RPMI8226 (cell line): Measurements from ENCODE around the gene GOLGA6L6.
"Not testable (repeated sequence)": the region's sequence is repeated elsewhere in the genome, so short reads cannot be mapped to it uniquely, and the experiment has no call there.

ENCODE experiments used
- DNase-seq: peaks from one replicate; pipeline ENCODE4 v3.0.0-alpha.2; 2015

The GOLGA6L6 gene, protein sequence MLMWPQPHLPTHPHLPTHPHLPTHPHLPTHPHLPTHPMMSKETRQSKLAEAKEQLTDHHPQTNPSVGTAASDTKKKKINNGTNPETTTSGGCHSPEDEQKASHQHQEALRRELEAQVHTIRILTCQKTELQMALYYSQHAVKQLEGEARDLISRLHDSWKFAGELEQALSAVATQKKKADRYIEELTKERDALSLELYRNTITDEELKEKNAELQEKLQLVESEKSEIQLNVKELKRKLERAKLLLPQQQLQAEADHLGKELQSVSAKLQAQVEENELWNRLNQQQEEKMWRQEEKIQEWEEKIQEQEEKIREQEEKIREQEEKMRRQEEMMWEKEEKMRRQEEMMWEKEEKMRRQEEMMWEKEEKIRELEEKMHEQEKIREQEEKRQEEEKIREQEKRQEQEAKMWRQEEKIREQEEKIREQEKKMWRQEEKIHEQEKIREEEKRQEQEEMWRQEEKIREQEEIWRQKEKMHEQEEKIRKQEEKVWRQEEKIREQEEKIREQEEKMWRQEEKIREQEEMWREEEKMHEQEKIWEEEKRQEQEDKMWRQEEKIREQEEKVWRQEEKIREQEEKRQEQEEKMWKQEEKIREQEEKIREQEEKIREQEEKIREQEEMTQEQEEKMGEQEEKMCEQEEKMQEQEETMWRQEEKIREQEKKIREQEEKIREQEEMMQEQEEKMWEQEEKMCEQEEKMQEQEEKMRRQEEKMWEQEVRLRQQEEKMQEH

DNA sequence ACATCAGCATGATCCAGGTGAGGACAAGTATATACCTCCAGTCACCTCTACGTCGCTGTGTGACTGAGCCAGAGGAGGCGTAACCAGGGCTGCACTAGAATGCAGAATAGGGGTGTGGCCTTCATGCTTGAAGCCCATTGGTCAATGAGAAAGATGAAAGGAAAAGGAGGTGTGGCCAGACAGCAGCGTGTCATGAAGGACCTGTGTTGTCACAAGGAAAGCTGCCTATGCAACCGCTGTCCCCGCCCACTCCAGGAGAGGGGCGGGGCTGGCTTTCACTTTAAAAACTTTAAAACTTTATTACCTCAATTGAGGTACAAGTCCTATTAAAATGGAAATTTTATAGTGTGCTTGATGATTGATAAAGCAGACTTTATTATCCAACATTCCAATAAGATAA lies at the start of gene GOLGA6L6:
Gene GOLGA6L6 (minus strand): TSS at position 101 of the 400 bp plus-strand sequence. CDS start 91 bp downstream, at position 10.
- DNase-seq = not testable (repeated sequence)

DNA sequence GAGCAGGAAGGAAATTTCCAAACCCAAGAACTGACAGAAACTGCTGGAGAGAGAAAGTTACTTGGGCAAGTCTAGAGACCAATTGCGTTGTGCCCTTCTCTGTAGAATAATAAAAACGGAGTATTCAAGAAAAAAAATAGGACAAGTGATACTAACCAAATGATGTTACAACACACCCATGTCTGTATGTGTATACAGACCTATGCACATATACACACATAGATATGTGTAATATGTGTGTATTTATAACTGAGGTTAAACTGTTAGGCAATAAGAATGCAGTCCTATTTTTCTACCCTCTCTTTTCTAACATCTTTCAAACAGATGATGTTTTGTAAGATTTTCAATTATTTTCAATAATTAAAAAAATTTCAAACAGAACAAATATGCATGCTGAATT lies 48.5 kb upstream of the GOLGA6L6 start:
- DNase-seq = not testable (repeated sequence)

DNA sequence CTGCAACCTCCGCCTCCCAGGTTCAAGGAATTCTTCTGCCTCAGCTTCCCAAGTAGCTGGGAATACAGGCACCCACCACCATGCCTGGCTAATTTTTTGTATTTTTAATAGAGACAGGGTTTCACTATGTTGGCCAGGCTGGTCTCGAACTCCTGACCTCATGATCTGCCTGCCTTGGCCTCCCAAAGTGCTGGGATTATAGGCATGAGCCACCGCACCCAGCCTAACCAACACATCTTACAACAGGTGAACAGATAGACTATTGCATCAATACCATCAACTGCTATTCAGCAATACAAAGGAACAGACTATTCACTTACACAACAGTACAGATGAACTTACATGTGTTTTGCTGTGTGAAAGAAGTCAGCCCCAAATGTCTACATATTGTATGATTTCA lies 45.2 kb upstream of the GOLGA6L6 start:
- DNase-seq = not testable (repeated sequence)

DNA sequence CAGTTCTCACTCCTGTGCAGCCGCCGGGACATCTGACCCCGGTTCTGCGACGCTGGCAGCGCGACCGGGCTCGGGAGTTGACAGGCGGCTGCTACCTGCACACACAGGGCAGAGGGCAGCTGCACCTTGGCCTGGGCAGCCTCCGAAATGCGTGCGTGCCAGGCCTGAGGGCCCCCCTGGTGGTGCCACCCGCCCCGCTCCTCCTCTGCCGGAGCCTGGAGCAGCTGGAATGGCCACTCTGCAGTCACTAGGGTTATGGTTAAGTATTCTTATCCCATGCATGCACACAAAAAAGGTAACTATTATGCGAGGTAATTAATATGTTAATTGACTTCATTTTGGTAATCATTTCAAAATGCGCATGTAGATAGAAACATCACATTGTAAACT lies 41.1 kb upstream of the GOLGA6L6 start:
- peak; percentile 2 for DNase-seq

DNA sequence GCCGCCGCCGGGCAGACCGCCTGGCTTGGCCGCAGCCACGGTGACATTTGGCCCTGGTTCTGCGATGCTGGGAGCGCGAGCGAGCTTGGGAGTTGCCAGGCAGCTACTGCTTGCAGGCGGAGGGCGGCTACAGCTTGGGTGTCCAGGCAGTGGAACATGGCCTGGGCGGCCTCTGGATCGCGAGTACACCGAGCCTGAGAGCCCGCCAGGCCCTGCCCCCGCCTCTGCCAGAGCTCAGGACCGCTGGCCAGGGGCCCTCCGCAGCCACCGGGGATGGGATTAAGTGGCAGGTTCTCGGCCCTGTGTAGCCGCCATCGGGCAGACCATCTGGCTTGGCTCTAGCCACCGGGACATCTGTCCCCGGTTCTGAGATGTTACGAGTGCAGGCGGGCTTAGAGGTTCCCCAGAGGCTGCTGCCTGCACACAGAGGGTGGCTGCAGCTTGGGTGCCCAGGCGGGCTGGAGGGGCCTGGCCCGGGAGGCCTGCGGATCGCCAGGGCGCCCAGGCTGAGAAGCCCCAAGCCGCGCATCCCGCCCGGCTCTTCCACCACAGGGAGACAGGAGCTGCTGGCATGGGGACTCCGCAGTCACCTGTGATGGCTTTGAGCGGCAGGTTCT lies 40.6 kb upstream of the GOLGA6L6 start:
- DNase-seq = not testable (repeated sequence)

DNA sequence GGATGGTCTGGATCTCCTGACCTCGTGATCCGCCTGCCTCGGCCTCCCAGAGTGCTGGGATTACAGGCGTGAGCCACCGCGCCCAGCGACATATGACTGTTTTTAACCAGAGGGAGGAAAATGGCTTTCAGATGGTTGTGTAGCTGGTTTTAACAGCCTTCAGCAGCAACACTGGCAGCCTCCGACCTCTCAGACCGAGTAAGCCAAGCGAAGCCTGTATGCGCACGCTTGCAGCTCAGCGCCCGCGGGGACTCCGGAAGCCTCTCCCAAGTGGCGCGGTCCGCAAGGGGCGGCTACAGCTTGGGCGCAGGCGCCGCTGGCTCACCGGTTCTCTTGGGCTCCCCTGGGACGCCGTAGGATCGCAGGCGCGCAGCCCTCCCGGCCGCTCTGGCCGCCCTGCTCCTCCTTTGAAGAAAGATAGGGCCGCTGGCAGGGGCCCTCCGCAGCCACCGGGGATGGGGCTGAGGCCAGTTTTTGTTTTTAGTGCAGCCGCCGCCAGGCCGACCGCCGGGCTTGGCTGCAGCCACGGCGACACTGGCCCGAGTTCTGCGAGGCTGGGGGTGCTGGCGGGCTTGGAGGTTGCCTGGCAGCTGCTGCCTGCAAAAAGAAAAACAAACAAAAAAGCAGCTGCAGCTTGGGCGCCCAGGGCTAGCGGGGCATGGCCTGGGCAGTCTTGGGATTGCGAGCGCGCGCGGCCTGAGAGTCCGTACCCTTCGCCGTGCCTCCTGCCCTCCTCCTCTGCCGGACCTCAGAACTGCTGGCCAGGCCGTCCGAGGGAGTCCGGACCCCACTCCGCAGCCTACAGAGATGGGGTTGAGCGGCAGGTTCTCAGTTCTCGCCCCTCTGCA lies 39.9 kb upstream of the GOLGA6L6 start:
- peak; percentile 42 for DNase-seq

DNA sequence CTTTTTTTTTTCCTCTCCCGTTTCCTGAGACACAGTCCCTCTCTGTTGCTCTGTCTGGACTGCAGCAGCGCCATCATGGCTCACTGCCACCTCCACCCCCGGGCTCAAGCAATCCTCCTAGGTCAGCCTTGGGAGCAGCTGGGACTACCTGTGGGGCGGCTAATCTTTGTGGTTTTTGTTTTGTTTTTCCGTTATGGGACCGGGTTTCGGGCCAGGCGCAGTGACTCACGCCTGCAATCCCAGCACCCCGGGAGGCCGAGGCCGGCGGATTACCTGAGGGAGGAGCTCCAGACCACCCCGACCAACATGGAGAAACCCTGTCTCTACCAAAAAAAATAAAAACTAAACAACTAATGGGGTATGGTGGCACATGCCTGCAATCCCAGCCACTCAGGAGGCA lies 38.1 kb upstream of the GOLGA6L6 start:
- DNase-seq = not testable (repeated sequence)

DNA sequence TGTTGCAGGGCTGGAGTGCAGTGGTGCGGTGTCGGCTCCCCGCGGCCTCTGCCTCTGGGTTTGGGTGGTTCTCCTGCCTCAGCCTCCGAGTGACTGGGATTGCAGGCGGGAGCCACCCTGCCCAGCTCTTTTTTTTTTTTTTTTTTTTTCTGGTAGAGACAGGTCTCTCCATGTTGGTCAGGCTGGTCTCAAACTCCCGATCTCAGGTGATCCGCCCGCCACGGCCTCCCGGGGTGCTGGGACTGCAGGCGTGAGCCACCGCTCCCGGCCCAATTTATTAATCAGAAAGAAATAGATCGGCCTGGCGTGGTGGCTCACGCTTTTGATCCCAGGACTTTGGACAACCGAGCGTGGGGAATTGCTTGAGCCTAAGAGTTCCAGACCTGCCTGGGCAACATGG lies 9.7 kb upstream of the GOLGA6L6 start:
- not testable (repeated sequence) for DNase-seq

DNA sequence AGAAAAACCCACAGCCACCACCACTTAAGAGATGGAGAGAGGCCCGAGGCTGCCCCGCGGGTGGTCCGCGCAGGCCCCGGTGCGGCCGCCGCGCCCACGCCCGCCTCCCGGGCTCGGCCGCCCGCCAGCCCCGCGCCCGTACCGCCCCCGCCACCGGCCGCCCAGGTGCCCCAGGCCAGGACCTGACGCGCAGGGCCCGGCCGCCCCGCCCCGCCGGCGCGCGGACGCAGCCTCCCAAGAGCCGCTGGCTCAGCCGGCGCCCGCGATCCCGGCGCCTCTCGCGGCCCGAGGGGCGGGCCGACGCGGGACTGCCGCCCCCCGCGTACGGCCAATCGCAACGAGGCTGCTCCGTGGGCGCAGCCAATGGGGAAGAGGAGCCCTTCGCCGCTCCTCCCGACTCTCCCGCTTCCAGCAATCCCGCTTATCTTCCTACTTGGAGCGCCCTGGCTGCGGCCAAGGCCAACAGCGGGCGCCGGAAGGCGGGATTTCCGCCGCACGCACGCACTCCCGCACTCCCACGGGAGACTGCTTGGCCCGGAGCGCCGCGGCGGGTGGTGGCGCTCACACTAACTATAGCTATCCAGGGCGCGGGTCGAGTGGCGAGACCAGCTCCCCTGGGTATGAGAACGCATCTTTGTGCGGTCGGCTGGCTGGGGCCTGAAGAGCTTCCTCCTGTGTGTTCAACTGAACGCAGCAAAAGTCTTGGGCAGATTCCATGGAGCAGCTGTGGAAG lies 35.5 kb downstream of the GOLGA6L6 start:
- not testable (repeated sequence) for DNase-seq

DNA sequence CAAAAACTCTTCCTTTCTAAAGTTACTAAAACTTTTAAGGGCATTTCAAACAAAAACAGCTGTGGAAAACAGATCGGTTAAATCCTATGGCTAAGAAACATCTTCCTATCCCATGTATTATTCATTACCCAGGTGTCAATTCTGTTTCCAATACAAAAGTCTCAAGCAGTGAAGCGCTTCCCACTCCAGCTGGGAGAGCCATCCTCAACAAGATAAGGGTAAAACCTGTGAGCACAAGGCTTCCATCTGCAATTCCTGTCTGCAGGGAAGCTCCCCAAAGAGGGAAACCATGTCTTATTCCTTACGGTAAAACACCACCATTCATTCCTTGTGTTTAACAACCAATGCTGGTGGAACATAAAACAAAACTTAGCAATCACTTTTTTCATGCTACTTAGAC lies 38.8 kb downstream of the GOLGA6L6 start:
- not testable (repeated sequence) for DNase-seq

DNA sequence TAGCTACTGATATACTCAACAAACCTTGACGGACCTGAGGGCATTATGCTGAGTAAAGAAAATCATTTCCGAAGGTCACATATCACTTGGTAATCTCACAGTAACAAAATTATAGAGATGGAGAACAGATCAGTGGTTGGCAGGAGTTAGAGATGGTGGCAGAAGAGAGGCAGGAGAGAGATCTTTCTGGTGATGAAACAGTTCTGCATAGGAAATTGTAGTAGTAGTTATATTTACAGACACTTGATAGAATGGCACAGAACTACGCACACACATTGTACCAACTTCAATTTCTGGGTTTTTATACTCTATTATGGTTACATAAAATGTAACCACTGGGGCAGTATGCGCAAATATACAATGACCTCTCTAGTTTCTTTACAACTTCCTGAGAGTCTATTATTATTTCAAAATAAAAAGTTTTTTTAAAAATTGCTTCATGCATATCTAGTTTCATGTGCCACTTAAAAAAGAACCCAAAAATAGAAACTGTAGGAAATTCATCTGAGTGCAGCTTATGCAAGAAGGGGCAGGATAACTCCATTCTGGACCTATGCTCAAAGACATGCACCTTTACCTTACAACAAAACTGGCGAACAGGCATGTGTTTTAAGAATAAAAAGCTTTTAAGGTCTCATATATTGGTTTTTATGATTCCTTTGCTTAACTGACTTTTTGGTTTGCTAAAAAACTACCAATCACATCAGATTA lies 39.9 kb downstream of the GOLGA6L6 start:
- DNase-seq = not testable (repeated sequence)

DNA sequence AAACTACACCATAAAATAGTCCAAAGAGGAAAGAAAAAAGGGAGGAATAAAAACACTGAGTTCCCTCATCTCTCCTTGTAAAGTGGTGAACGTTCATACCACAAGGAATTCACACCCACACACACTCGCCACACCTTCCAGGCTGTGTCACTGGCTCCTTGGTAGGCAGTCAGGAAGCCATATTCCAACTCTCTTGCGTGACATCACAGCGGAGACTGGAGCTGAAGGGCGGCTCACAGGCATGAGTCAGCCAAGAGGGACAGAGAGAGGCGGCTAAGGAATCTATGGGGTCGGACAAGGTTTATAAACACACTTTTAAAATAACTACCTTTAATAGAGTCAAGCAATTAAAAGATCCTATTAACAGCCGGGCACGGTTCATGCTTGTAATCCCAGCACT lies 43.8 kb downstream of the GOLGA6L6 start:
- DNase-seq = not testable (repeated sequence)

DNA sequence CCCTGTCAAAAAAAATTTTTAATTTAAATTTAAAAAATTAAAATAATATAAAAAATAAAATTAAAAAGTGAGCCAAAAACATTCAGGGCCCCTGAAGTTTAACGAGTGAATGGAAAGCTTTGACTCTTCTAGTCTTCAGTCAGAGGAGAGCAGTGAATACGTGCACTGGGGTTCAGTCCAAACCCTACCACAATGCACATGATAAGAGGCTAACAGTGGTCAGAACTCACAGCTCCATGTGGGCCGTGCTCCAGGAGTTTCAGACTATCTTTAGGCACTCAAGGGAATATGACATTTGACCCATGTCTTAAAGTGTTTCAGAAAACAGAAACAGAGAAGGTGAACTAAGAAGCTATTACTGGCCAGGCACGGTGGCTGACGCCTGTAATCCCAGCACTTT lies 48.6 kb downstream of the GOLGA6L6 start:
- not testable (repeated sequence) for DNase-seq

DNA sequence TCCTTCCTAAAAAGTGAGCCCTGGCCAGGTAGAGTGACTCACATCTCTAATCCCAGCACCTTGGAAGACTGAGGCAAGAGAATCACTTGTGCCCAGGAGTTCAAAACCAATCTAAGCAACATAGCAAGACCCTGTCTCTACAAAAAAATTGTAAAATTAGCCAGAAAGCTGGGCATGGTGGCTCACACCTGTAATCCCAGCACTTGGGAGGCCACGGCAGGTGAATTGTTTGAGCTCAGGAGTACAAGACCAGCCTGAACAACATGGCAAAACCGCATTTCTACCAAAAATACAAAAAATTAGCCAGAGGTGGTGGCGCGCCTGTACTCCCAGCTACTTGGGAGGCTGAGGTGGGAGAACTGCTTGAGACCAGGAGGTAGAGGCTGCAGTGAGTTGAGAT lies 49.0 kb downstream of the GOLGA6L6 start:
- DNase-seq = not testable (repeated sequence)

DNA sequence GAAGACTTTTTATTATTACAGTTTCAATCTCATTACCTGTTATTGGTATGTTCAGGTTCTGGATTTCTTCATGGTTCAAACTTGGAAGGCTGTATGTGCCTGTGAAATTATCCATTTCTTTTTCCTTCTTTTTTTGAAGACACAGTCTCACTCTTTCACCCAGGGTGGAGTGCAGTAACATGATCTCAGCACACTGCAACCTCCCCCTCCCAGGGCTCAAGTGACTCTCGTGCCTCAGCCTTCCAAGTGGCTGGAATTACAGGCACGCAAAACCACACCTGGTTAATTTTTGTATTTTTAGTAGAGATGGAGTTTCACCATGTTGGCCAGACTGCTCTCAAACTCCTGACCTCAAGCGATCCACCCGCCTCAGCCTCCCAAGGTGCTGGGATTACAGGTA lies 52.3 kb downstream of the GOLGA6L6 start:
- not testable (repeated sequence) for DNase-seq
